Measurements from ENCODE around the gene CABP2.

Gene CABP2

DNA sequence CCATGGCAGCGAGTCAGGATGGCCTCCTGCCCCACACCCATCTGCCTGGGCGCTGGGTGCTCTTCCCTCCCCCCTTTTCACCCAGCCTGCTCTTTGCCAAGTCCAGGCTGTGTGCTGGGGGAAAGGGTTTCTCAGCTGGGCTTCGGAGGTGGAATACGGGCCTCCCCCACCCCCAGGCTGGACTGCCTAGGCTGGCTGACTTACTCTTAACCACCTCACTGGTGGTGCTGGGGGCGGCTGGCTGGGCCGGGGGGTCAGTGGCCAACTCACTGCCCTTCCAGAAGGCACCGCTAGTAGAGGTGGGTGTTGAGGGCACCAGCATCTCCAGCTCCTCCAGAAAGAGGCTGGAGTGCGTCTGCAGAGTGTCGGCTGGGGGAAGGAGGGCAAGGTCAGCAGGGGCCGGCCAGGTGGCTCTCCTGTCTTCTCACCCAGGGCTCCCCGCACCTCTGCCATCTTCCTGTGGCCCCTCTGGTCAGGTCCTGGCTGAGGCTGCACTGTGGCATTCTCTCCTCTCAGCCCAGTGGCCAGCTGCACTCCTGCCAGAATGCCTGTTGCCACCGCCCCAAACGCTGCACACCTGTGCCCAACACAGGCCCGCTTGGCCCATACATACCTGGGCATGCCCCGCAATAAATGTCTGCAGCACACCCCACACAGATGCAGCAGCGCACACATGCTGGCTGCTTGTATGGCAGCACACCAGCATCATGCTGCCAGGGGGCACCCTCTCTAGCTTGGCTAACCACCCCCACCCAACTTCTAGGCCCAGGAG lies 27.8 kb downstream of the CABP2 start:
- TF ChIP-seq, protein P1, sequence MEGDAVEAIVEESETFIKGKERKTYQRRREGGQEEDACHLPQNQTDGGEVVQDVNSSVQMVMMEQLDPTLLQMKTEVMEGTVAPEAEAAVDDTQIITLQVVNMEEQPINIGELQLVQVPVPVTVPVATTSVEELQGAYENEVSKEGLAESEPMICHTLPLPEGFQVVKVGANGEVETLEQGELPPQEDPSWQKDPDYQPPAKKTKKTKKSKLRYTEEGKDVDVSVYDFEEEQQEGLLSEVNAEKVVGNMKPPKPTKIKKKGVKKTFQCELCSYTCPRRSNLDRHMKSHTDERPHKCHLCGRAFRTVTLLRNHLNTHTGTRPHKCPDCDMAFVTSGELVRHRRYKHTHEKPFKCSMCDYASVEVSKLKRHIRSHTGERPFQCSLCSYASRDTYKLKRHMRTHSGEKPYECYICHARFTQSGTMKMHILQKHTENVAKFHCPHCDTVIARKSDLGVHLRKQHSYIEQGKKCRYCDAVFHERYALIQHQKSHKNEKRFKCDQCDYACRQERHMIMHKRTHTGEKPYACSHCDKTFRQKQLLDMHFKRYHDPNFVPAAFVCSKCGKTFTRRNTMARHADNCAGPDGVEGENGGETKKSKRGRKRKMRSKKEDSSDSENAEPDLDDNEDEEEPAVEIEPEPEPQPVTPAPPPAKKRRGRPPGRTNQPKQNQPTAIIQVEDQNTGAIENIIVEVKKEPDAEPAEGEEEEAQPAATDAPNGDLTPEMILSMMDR (IDR thresholded peaks at IDR 0.05; ENCODE audit: low read depth, low read length, missing control alignments), result no peak
- DNase-seq, result no peak
- H3K36me3 ChIP-seq (replicated peaks), result peaks cover 73% of the 10 kb centered on the region
- H3K4me3 ChIP-seq (ENCODE audit: low read depth, low read length), result no peak overlapping the region
- in situ Hi-C loops (cut with HindIII; ENCODE audit: low pct_ligation_motif_present, low sequenced_read_pairs), result no loop called here
- no peaks in the 10 kb centered on the region for H3K27me3 ChIP-seq (replicated peaks)
- no peak overlapping the region for H3K27ac ChIP-seq

DNA sequence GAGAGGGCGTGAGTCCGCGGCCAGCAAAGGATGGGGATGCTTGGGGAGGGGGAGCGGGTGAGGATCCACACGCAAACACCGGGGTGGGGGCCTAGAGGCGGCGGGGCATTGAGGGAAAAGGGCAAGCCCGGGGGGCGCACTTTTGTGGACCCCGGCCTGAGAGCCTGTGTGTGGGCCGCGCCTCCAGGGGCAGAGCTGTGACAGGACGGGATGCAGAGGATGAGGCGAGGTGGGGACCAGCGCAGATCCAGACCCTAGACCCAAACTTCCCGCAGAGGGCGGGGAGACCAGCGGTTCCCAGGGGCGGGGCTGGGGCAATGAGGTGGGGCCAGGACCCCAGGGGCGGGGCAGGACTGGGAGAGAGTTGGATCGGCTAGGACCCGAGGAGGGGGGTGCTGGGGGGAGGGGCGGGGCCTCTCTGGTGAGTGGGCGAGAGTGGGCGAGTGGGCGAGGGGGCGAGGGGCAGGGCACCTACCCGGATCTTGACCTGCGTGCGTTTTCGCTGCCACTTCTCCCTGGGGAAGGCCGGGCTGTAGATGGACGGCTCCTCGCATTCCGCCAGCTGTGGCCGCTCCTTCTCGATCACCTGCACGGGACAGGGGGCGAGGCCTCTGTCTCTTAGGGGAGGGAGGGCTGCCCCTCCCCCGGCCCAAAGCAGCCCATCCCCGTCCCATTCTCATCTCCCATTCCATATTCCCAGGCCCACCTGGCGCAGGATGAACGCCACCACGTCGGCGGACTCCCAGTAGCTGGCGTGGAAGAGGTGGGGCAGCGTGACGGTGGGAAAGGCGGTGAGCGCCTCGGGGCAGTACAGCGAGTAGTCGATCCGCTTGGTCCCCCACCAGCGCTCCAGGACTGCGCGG lies 28.6 kb downstream of the CABP2 start:
- in situ Hi-C loops (cut with HindIII; ENCODE audit: low pct_ligation_motif_present, low sequenced_read_pairs), result no loop called here
- TF ChIP-seq, protein P1 (IDR thresholded peaks at IDR 0.05; ENCODE audit: low read depth, low read length, missing control alignments), result no peak
- peaks cover 72% of the 10 kb centered on the region for H3K36me3 ChIP-seq (replicated peaks)
- no peak for DNase-seq
- no peak overlapping the region for H3K27ac ChIP-seq
- no peak overlapping the region for H3K4me3 ChIP-seq (ENCODE audit: low read depth, low read length)
- H3K27me3 ChIP-seq (replicated peaks), result no peaks in the 10 kb centered on the region

DNA sequence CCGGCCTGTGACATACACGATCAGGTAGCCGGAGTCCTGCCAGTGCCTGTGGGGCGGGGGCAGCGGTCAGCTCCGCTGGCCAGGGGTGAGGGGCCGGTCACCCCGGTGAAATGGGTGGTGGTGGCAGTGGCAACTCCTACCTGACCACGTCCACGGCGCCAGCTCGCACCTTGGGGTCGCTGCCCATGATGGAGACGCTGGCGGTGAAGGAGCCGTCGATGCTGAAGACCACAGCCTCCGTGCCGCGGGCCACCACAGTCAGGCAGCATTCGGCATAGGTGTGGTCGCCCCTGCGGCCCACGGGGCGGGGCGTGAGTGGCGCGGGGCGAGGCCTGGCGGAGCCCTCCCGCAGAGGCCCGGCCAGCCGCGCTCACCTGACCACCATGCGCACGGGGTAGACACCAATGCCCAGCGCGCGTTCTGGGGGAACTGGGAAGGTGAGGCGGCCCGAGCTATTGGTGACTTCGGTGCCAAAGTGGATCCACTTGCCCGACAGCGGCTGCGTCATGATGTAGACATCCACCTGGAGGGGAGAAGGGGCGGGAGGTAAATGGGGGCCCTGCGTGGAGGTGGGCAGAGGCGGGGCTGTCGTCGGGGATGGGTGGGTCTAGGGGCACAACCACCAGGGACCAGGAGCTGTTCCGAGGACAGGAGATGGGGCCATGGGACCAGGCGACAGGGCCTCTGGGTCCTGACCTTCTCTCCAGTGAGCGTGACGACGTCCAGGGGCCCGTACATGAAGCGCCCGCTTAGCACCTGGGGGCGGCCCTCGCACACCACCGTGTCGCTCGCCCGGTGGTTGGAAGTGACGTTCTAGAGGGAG lies 29.5 kb downstream of the CABP2 start:
- TF ChIP-seq, protein P1 (IDR thresholded peaks at IDR 0.05; ENCODE audit: low read depth, low read length, missing control alignments), result no peak
- DNase-seq, result no peak

DNA sequence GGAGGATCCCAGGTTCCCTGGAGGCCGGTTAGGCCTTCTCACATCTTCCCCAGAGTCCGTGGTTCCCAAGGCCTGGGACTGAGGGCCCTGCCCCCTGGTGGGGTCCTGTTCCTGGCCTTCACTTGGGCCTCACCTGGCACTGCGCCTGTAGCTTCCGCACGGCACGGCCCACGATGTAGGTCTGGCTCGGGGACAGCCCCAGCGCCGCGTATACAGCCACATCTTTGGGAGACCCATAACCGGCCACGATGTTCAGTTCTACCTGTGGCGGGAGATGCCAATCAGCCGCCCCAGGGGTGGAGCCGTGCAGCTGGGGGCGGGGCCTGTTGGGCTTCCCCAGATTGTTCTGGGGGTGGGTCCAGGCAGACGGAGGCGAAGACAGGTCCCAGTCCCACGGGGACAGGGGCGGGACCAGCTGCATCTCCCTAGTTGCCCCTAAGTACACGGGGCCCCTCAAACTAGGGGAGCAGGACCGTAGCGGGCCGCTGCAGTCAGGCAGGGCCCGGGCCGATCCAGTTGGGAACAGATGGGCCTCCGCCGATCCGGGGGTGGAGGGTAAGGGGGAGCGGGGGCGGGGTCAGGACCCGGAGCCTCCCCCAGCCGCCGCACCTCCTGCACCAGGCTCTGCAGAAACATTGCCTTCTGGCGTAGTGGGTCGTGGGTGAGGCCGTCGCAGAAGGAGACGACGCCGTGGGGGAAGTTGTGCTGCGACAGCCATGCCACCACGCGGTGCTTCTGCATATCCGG lies 30.3 kb downstream of the CABP2 start:
- no peak overlapping the region for H3K4me3 ChIP-seq (ENCODE audit: low read depth, low read length)
- H3K27me3 ChIP-seq (replicated peaks), result no peaks in the 10 kb centered on the region
- H3K36me3 ChIP-seq (replicated peaks), result peaks cover 73% of the 10 kb centered on the region
- TF ChIP-seq, protein P1 (IDR thresholded peaks at IDR 0.05; ENCODE audit: low read depth, low read length, missing control alignments), result no peak
- no peak overlapping the region for H3K27ac ChIP-seq
- DNase-seq, result no peak
- in situ Hi-C loops (cut with HindIII; ENCODE audit: low pct_ligation_motif_present, low sequenced_read_pairs), result no loop called here

More for the DNA sequence above, 29.5 kb downstream of the CABP2 start:
- peaks cover 77% of the 10 kb centered on the region for H3K36me3 ChIP-seq (replicated peaks)
- no peak overlapping the region for H3K4me3 ChIP-seq (ENCODE audit: low read depth, low read length)
- no peak overlapping the region for H3K27ac ChIP-seq
- in situ Hi-C loops (cut with HindIII; ENCODE audit: low pct_ligation_motif_present, low sequenced_read_pairs), result no loop called here
- no peaks in the 10 kb centered on the region for H3K27me3 ChIP-seq (replicated peaks)

DNA sequence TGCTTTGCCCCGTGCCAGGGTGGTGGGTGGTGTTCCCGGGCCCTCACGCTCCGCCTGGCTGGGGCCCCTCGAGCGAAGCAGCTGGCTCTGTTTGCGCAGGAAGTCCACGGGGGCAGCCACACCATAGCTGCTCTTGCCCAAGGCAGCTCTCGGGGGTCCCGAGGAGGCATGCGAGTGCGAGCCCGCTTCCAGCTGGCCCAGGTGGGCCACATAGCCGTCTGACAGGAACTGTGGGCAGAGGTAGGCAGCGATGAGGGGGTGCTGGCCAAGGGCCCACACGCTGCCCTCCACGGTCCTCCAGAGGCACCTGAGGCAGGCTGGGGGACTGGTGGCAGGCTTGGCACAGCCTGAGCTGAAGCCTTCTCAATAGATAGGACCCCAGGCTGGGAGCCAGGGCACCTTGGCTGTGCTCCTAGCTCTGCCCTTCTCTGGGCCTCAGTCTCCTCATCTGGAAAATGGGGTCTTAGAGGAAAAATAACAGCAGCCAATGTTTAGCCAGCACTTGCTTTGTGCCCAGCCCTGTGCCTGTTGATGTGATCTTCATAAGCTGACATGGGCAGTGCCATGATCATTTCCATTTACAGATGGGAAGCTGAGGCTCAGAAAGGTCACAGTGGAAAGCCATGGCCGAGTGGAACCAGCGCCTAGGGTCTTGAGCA lies 31.0 kb downstream of the CABP2 start:
- no peak overlapping the region for H3K27ac ChIP-seq
- no peak overlapping the region for H3K4me3 ChIP-seq (ENCODE audit: low read depth, low read length)
- TF ChIP-seq, protein P1 (IDR thresholded peaks at IDR 0.05; ENCODE audit: low read depth, low read length, missing control alignments), result no peak
- in situ Hi-C loops (cut with HindIII; ENCODE audit: low pct_ligation_motif_present, low sequenced_read_pairs), result no loop called here
- DNase-seq, result no peak
- H3K27me3 ChIP-seq (replicated peaks), result no peaks in the 10 kb centered on the region
- peaks cover 68% of the 10 kb centered on the region for H3K36me3 ChIP-seq (replicated peaks)
